H9 (cell line): ENCODE measurements around the gene TRHDE. TPM values are rescaled to one million over a fixed set of nuclear protein-coding genes. Genes with fewer than 3 reads are reported as not detected.

Experiments
- DNase-seq: peaks from one replicate; pipeline ENCODE4 v3.0.0-alpha.2; 2017
- H2AFZ ChIP-seq: one replicate; pipeline ENCODE4 v1.6.1; 2013; ENCODE audit warnings: mild to moderate bottlenecking, low read length, control low read depth, moderate library complexity
- H2AK5ac ChIP-seq: 2 replicates; pipeline ENCODE4 v1.6.1; 2013; ENCODE audit warnings: low read length, control low read depth, mixed read lengths; ENCODE audit not compliant: insufficient read length
- H2BK120ac ChIP-seq: one replicate; pipeline ENCODE4 v1.6.1; 2013; ENCODE audit warnings: low read depth, mild to moderate bottlenecking, low read length, control low read depth, inconsistent platforms; ENCODE audit not compliant: poor library complexity, severe bottlenecking
- H2BK12ac ChIP-seq: 2 replicates; pipeline ENCODE4 v1.6.1; 2013; ENCODE audit warnings: low read length, control low read depth, mixed read lengths, low read depth; ENCODE audit not compliant: insufficient read length
- H2BK15ac ChIP-seq: 2 replicates; pipeline ENCODE4 v1.6.1; 2013; ENCODE audit warnings: low read depth, low read length, control low read depth
- H2BK20ac ChIP-seq: one replicate; pipeline ENCODE4 v1.6.1; 2013; ENCODE audit warnings: low read depth, mild to moderate bottlenecking, low read length, control low read depth, inconsistent platforms; ENCODE audit not compliant: poor library complexity, severe bottlenecking
- H2BK5ac ChIP-seq: 2 replicates; pipeline ENCODE4 v1.6.1; 2013; ENCODE audit warnings: low read length, control low read depth, mixed read lengths; ENCODE audit not compliant: insufficient read length
- H3K14ac ChIP-seq: 2 replicates; pipeline ENCODE4 v1.6.1; 2013; ENCODE audit warnings: low read length, control low read depth; ENCODE audit not compliant: insufficient read depth
- H3K18ac ChIP-seq: 2 replicates; pipeline ENCODE4 v1.6.1; 2013; ENCODE audit warnings: low read depth, mild to moderate bottlenecking, mixed read lengths, low read length, control low read depth; ENCODE audit not compliant: insufficient read length
- H3K23ac ChIP-seq: 2 replicates; pipeline ENCODE4 v1.6.1; 2013; ENCODE audit warnings: low read length, control low read depth, mixed read lengths, low read depth; ENCODE audit not compliant: insufficient read length
- H3K23me2 ChIP-seq: 2 replicates; pipeline ENCODE4 v1.6.1; 2013; ENCODE audit warnings: low read depth, mild to moderate bottlenecking, mixed read lengths, low read length, control low read depth; ENCODE audit not compliant: insufficient read length, poor library complexity, severe bottlenecking
- H3K27ac ChIP-seq: 2 replicates; pipeline ENCODE4 v1.5.1; 2013; ENCODE audit warnings: low read length, control low read depth, mixed read lengths, low read depth; ENCODE audit not compliant: insufficient read length
- H3K27me3 ChIP-seq: 2 replicates; pipeline ENCODE4 v1.6.1; 2013; ENCODE audit warnings: low read length, control low read depth, inconsistent platforms; ENCODE audit not compliant: insufficient read depth
- H3K4ac ChIP-seq: 2 replicates; pipeline ENCODE4 v1.6.1; 2013; ENCODE audit warnings: low read depth, mild to moderate bottlenecking, control low read depth, inconsistent platforms, low read length, moderate library complexity
- H3K4me1 ChIP-seq: 2 replicates; pipeline ENCODE4 v1.6.1; 2013; ENCODE audit warnings: low read length, control low read depth, inconsistent platforms; ENCODE audit not compliant: insufficient read depth
- H3K4me2 ChIP-seq: 2 replicates; pipeline ENCODE4 v1.6.1; 2013; ENCODE audit warnings: low read length, control low read depth, mixed read lengths; ENCODE audit not compliant: insufficient read length, insufficient read depth
- H3K56ac ChIP-seq: 2 replicates; pipeline ENCODE4 v1.6.1; 2013; ENCODE audit warnings: low read depth, mild to moderate bottlenecking, mixed read lengths, low read length, control low read depth; ENCODE audit not compliant: insufficient read length
- H3K79me1 ChIP-seq: 2 replicates; pipeline ENCODE4 v1.6.1; 2013; ENCODE audit warnings: low read depth, mild to moderate bottlenecking, moderate library complexity, low read length, control low read depth, inconsistent platforms; ENCODE audit not compliant: insufficient read depth, poor library complexity, severe bottlenecking
- H3K79me2 ChIP-seq: 2 replicates; pipeline ENCODE4 v1.6.1; 2013; ENCODE audit warnings: low read length, control low read depth, inconsistent platforms; ENCODE audit not compliant: insufficient read depth
- H3K9ac ChIP-seq: 2 replicates; pipeline ENCODE4 v1.6.1; 2013; ENCODE audit warnings: low read length, control low read depth, mixed read lengths; ENCODE audit not compliant: insufficient read length; ENCODE audit errors: extremely low read depth
- H3K9me3 ChIP-seq: one replicate; pipeline ENCODE4 v1.6.1; 2013; ENCODE audit warnings: low read depth, low read length, inconsistent platforms; ENCODE audit not compliant: control insufficient read depth
- H3T11ph ChIP-seq: one replicate; pipeline ENCODE4 v1.6.1; 2013; ENCODE audit warnings: mild to moderate bottlenecking, low read length, control low read depth, inconsistent platforms
- H4K20me1 ChIP-seq: one replicate; pipeline ENCODE4 v1.6.1; 2013; ENCODE audit not compliant: control insufficient read depth, insufficient read length, insufficient read depth
- H4K5ac ChIP-seq: 2 replicates; pipeline ENCODE4 v1.6.1; 2013; ENCODE audit warnings: low read depth, mild to moderate bottlenecking, mixed read lengths, low read length, control low read depth; ENCODE audit not compliant: insufficient read length
- H4K8ac ChIP-seq: replicated peaks from 2 replicates; pipeline ENCODE4 v1.6.1; 2013; ENCODE audit warnings: low read length, control low read depth, mixed read lengths, low read depth; ENCODE audit not compliant: insufficient read length
- H4K91ac ChIP-seq: 2 replicates; pipeline ENCODE4 v1.6.1; 2013; ENCODE audit warnings: low read depth, mild to moderate bottlenecking, moderate library complexity, mixed read lengths, low read length, control low read depth; ENCODE audit not compliant: insufficient read length
- H3K27ac Mint-ChIP-seq, 3 experiments: 2 replicates in 2 of 3; 3 replicates in 1 of 3; pipeline ENCODE4 v1.8.0; 2020 to 2021; ENCODE audit warnings: mixed read lengths in 3 of 3, mild to moderate bottlenecking in 1 of 3, moderate library complexity in 1 of 3
- H3K27me3 Mint-ChIP-seq: 2 replicates; pipeline ENCODE4 v1.8.0; 2021; ENCODE audit warnings: low read depth, mild to moderate bottlenecking, moderate library complexity, mixed read lengths
- H3K36me3 Mint-ChIP-seq, 3 experiments: 2 replicates in 2 of 3; 3 replicates in 1 of 3; pipeline ENCODE4 v1.8.0; 2020 to 2021; ENCODE audit warnings: low read depth in 3 of 3, mixed read lengths in 3 of 3; ENCODE audit not compliant: insufficient read depth in 1 of 3
- H3K4me1 Mint-ChIP-seq, 2 experiments: 2 replicates each; pipeline ENCODE4 v1.8.0; 2020; ENCODE audit warnings: mixed read lengths in 2 of 2
- H3K4me3 Mint-ChIP-seq, 2 experiments: 2 replicates in 1 of 2; 3 replicates in 1 of 2; pipeline ENCODE4 v1.8.0; 2020 to 2021; ENCODE audit warnings: mild to moderate bottlenecking in 2 of 2, mixed read lengths in 2 of 2, moderate library complexity in 1 of 2
- H3K9me3 Mint-ChIP-seq, 2 experiments: 2 replicates in 1 of 2; 3 replicates in 1 of 2; pipeline ENCODE4 v1.8.0; 2020; ENCODE audit warnings: mild to moderate bottlenecking in 2 of 2, mixed read lengths in 2 of 2, moderate library complexity in 1 of 2
- CTCF ChIP-seq: fragments of 200-600 bp; sonication (generic); conservative IDR thresholded peaks from 3 replicates; pipeline ENCODE4 v1.8.0; 2021; ENCODE audit warnings: antibody characterized with exemption, mild to moderate bottlenecking
- WGBS: extraction: QIAGEN DNeasy Blood & Tissue Kit; methylation state at CpG from one replicate; pipeline ENCODE4 v1.1.7; 2013; ENCODE audit warnings: missing lambda C conversion rate, low lambda C conversion rate, mixed read lengths; ENCODE audit not compliant: insufficient read length; ENCODE audit errors: extremely low coverage; 5-methylcytosine and 5-hydroxymethylcytosine counted together
- total RNA-seq: library from RNA; stranded (reverse); gene quantifications from 2 replicates; pipeline ENCODE4 v1.2.1, GENCODE V29; 2021

Gene TRHDE
- total RNA-seq, 1 experiment from 2014 or later, result 1.0 TPM

GRCh38 chr12:72465155-72465554 lies 193.0 kb downstream of the TRHDE start:
- Histone ChIP-seq H3K27ac (no peak overlapping the region), H3K9me3 (no peaks in the 10 kb centered on the region), H4K20me1 (no peaks in the 10 kb centered on the region), H3K79me2 (no peaks in the 10 kb centered on the region), H3K79me1 (no peaks in the 10 kb centered on the region), H3K23ac (no peak overlapping the region), H2AFZ (no peak overlapping the region), H2BK15ac (no peak overlapping the region), H3K14ac (no peak overlapping the region), H3K27me3 (no peaks in the 10 kb centered on the region), H3K9ac (no peak overlapping the region), H2BK5ac (no peak overlapping the region), H2BK12ac (no peak overlapping the region), H3T11ph (no peak overlapping the region), H3K4ac (no peak overlapping the region), H2BK20ac (no peak overlapping the region), H3K18ac (no peak overlapping the region), H4K8ac (no peak overlapping the region), H2BK120ac (no peak overlapping the region), H3K4me1 (no peaks in the 10 kb centered on the region), H3K23me2 (no peaks in the 10 kb centered on the region), H3K56ac (no peak overlapping the region), H4K91ac (no peak overlapping the region), H4K5ac (no peak overlapping the region), H3K4me2 (no peak overlapping the region), H2AK5ac (no peak overlapping the region)
- Mint-ChIP-seq H3K27me3 (no peaks in the 10 kb centered on the region), H3K36me3 (no peaks in the 10 kb centered on the region), H3K4me3 (no peak overlapping the region), H3K27ac (no peak overlapping the region), H3K4me1 (no peaks in the 10 kb centered on the region), H3K9me3 (no peaks in the 10 kb centered on the region)
- WGBS, result no CpG with 5 or more reads among the region's 1 CpG
- no peak for TF ChIP-seq CTCF
- DNase-seq, result no peak
